HCT116 (cell line): Measurements from ENCODE around the gene RDH14. TPM values are rescaled to one million over a fixed set of nuclear protein-coding genes. Genes with fewer than 3 reads are reported as not detected.

Experiments
- ATAC-seq: fragments of 200-7000 bp; cut with Tn5 transposase; 2 replicates; pipeline ENCODE4 v1.9.1; 2020; ENCODE audit warnings: mild to moderate bottlenecking, moderate library complexity
- BruUV-seq: library from RNA; stranded (reverse); fragments of 400-500 nt; replicated peaks from 2 replicates; lab custom pipeline; 2021; lab: Mats Ljungman, UMichigan
- CTCF ChIA-PET: fragments of 300-600 bp; sonication (Branson Sonifier 250); formaldehyde crosslinking; loops from one replicate; lab custom pipeline; 2021; ENCODE audit warnings: antibody characterized with exemption; lab: Charles Lee
- POLR2A ChIA-PET: fragments of 300-600, 350-600 bp; sonication (Branson Sonifier 250); formaldehyde crosslinking; loops from one replicate; lab custom pipeline; 2021; ENCODE audit warnings: antibody characterized with exemption; lab: Charles Lee
- RAD21 ChIA-PET, 2 experiments: fragments of 300-600 bp; sonication (Branson Sonifier 250); formaldehyde crosslinking; loops; one replicate each; lab custom pipeline; 2023; ENCODE audit warnings: low total read pairs in 2 of 2; ENCODE audit not compliant: uncharacterized antibody in 2 of 2, unreplicated experiment in 2 of 2, low non-redundant PET in 1 of 2; lab: Charles Lee
- DNase-seq: peaks from one replicate; pipeline ENCODE4 v3.0.0-alpha.2; 2010; ENCODE audit warnings: low read depth, low spot score
- H2AFZ ChIP-seq: fragments of 200-600 bp; shearing (Covaris generic), sonication (generic); 2 replicates; pipeline ENCODE4 v1.6.1; 2017; ENCODE audit warnings: low read depth, mixed run types, mixed read lengths, antibody characterized with exemption, low read length; ENCODE audit not compliant: poor library complexity, severe bottlenecking
- H3K27ac ChIP-seq: 2 replicates; pipeline ENCODE4 v1.5.1; 2012; ENCODE audit warnings: low read depth, low read length
- H3K27me3 ChIP-seq: fragments of 200-600 bp; sonication (generic); 2 replicates; pipeline ENCODE4 v1.6.1; 2016; ENCODE audit warnings: mixed run types, low read length, mixed read lengths; ENCODE audit not compliant: insufficient read depth
- H3K36me3 ChIP-seq, 2 experiments: fragments of 200-500 bp in 1 of 2; fragments of 200-600 bp in 1 of 2; sonication (Bioruptor generic) in 1 of 2; sonication (generic) in 1 of 2; 2 replicates each; pipeline versions ENCODE4 v1.5.1 to v1.6.1; 2014 to 2016; ENCODE audit warnings: low read length in 2 of 2, inconsistent platforms in 1 of 2, mixed read lengths in 1 of 2, mixed run types in 1 of 2; ENCODE audit not compliant: insufficient read depth in 2 of 2, control insufficient read depth in 1 of 2
- H3K4me1 ChIP-seq, 2 experiments: fragments of 200-600 bp in 1 of 2; sonication (generic) in 1 of 2; 2 replicates each; pipeline versions ENCODE4 v1.5.1 to v1.6.1; 2012 to 2017; ENCODE audit warnings: low read length in 2 of 2, inconsistent platforms in 1 of 2, mild to moderate bottlenecking in 1 of 2, mixed read lengths in 1 of 2, mixed run types in 1 of 2, moderate library complexity in 1 of 2; ENCODE audit not compliant: insufficient read depth in 2 of 2, control insufficient read depth in 1 of 2
- H3K4me2 ChIP-seq: fragments of 200-600 bp; sonication (generic); 2 replicates; pipeline ENCODE4 v1.6.1; 2017; ENCODE audit warnings: mixed run types, low read length, mixed read lengths
- H3K4me3 ChIP-seq, 2 experiments: fragments of 200-600 bp in 1 of 2; sonication (generic) in 1 of 2; replicated peaks in 1 of 2; 2 replicates each; pipeline ENCODE4 v1.5.1; 2011 to 2016; ENCODE audit warnings: low read length in 2 of 2, control low read depth in 1 of 2, low read depth in 1 of 2, mild to moderate bottlenecking in 1 of 2, mixed read lengths in 1 of 2, mixed run types in 1 of 2
- H3K79me2 ChIP-seq: fragments of 200-600 bp; sonication (generic); 2 replicates; pipeline ENCODE4 v1.6.1; 2017; ENCODE audit warnings: mild to moderate bottlenecking, mixed run types, low read length, moderate library complexity, mixed read lengths; ENCODE audit not compliant: insufficient read depth
- H3K9ac ChIP-seq: fragments of 200-600 bp; sonication (generic); 2 replicates; pipeline ENCODE4 v1.6.1; 2016; ENCODE audit warnings: low read length, mixed read lengths
- H3K9me2 ChIP-seq: fragments of 200-600 bp; sonication (generic), shearing (Covaris generic); 2 replicates; pipeline ENCODE4 v1.6.1; 2017; ENCODE audit warnings: mixed run types, mild to moderate bottlenecking, moderate library complexity; ENCODE audit not compliant: insufficient read depth
- H3K9me3 ChIP-seq, 2 experiments: fragments of 200-500 bp in 1 of 2; fragments of 200-600 bp in 1 of 2; sonication (Bioruptor generic) in 1 of 2; sonication (generic) in 1 of 2; 2 replicates each; pipeline ENCODE4 v1.6.1; 2014 to 2017; ENCODE audit warnings: low read length in 2 of 2, mixed read lengths in 2 of 2, inconsistent platforms in 1 of 2, low read depth in 1 of 2, mild to moderate bottlenecking in 1 of 2, mixed run types in 1 of 2, moderate library complexity in 1 of 2; ENCODE audit not compliant: control insufficient read depth in 1 of 2, insufficient read depth in 1 of 2
- H4K20me1 ChIP-seq: fragments of 200-600 bp; sonication (generic), shearing (Covaris generic); 2 replicates; pipeline ENCODE4 v1.6.1; 2017; ENCODE audit warnings: mixed run types, mild to moderate bottlenecking, moderate library complexity; ENCODE audit not compliant: insufficient read depth
- ATF3 ChIP-seq: IDR thresholded peaks from 2 replicates; pipeline ENCODE4 v1.6.1; 2012
- CBX3 ChIP-seq: IDR thresholded peaks from 2 replicates; pipeline ENCODE4 v1.6.1; 2012; ENCODE audit warnings: low read depth
- CEBPB ChIP-seq: IDR thresholded peaks from 2 replicates; pipeline ENCODE4 v1.6.1; 2012; ENCODE audit warnings: low read depth
- CTCF ChIP-seq, 3 experiments: fragments of 200-600 bp in 1 of 3; sonication (generic) in 1 of 3; IDR thresholded peaks in 2 of 3; conservative IDR thresholded peaks in 1 of 3; 2 replicates each; pipeline ENCODE4 v1.5.1; 2012 to 2017; ENCODE audit warnings: low read depth in 2 of 3, low read length in 2 of 3, antibody characterized with exemption in 1 of 3, borderline replicate concordance in 1 of 3, control low read depth in 1 of 3, mild to moderate bottlenecking in 1 of 3, mixed read lengths in 1 of 3, mixed run types in 1 of 3, moderate library complexity in 1 of 3; ENCODE audit not compliant: insufficient read depth in 1 of 3
- EGR1 ChIP-seq: IDR thresholded peaks from 2 replicates; pipeline ENCODE4 v1.6.1; 2012; ENCODE audit warnings: low read depth
- EZH2phosphoT487 ChIP-seq: fragments of 200-600 bp; IDR thresholded peaks from 2 replicates; pipeline ENCODE4 v1.6.1; 2018; ENCODE audit warnings: antibody characterized with exemption, borderline replicate concordance
- FOSL1 ChIP-seq: IDR thresholded peaks from 2 replicates; pipeline ENCODE4 v1.6.1; 2012; ENCODE audit warnings: low read depth
- JUND ChIP-seq: IDR thresholded peaks from 2 replicates; pipeline ENCODE4 v1.6.1; 2012
- POLR2AphosphoS5 ChIP-seq: IDR thresholded peaks from 2 replicates; pipeline ENCODE4 v1.6.1; 2011; ENCODE audit warnings: mild to moderate bottlenecking, low read depth, low read length, moderate library complexity
- SIN3A ChIP-seq: IDR thresholded peaks from 2 replicates; pipeline ENCODE4 v1.6.1; 2012; ENCODE audit warnings: low read depth
- SP1 ChIP-seq: IDR thresholded peaks from 2 replicates; pipeline ENCODE4 v1.6.1; 2012; ENCODE audit warnings: low read depth
- TCF7L2 ChIP-seq: IDR thresholded peaks from 2 replicates; pipeline ENCODE4 v1.7.0; 2011; ENCODE audit warnings: borderline replicate concordance, inconsistent platforms; ENCODE audit not compliant: insufficient read depth, insufficient read length; ENCODE audit errors: extremely low read depth
- YY1 ChIP-seq: IDR thresholded peaks from 2 replicates; pipeline ENCODE4 v1.6.1; 2011; ENCODE audit warnings: low read length, low read depth, moderate library complexity, mild to moderate bottlenecking; ENCODE audit not compliant: insufficient replicate concordance; ENCODE audit errors: extremely low read depth
- ZFX ChIP-seq: fragments of 450-650 bp; IDR thresholded peaks from 2 replicates; pipeline ENCODE4 v1.6.1; 2017
- ZNF274 ChIP-seq: fragments of 200-500 bp; sonication (Bioruptor generic); IDR thresholded peaks from 2 replicates; pipeline ENCODE4 v1.6.1; 2014; ENCODE audit warnings: mild to moderate bottlenecking, low read depth, low read length, inconsistent platforms
- intact Hi-C: fragments of 100-400 bp; cut with micrococcal nuclease; formaldehyde crosslinking; loops from 2 replicates; pipeline ENCODE4 v1.10.0; 2022
- total RNA-seq: library from RNA; stranded (reverse); gene quantifications from one replicate; pipeline ENCODE4 v1.2.1, GENCODE V29; 2021; ENCODE audit not compliant: unreplicated experiment
- TF ChIP-seq, protein P1 (sequence below): IDR thresholded peaks from 2 replicates; pipeline ENCODE4 v1.6.1; 2011; ENCODE audit warnings: mild to moderate bottlenecking, low read length, moderate library complexity; ENCODE audit not compliant: insufficient replicate concordance; ENCODE audit errors: extremely low read depth
- TF ChIP-seq, protein P2 (sequence below): IDR thresholded peaks from 2 replicates; pipeline ENCODE4 v1.6.1; 2012
- TF ChIP-seq, protein P3 (sequence below): IDR thresholded peaks from 2 replicates; pipeline ENCODE4 v1.6.1; 2012; ENCODE audit warnings: low read depth

The RDH14 gene
- total RNA-seq, 1 experiment from 2014 or later: 15.5 TPM

DNA sequence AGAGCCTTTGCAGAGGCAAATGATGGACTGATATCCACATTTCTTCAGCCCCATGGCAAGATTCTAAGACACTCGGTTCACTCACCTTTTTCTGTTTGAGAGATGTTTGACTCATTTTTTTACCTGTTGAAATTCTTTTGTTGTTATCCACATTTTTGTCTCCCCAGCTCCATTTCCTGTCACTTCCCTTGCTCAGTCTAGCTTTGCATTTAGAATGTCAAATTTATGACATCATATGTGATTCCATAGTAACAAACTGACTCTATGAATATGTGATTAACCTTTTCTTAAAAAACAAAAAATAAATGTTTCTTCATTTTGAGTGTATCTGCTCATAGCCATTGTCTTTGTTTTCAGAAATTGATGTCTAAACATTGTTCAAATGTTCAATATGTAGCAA is 28.9 kb upstream of the RDH14 start, which contains the start of gene NT5C1B (continued):
- TF ChIP-seq ATF3 (no peak), TCF7L2 (no peak)

- H3K4me2 ChIP-seq: no peak overlapping the region
- BruUV-seq: no TSS peak
- ATAC-seq (no peak), DNase-seq (no peak)
- H3K9ac ChIP-seq: no peak overlapping the region
- H3K27me3 ChIP-seq: no peaks in the 10 kb centered on the region
- ChIA-PET POLR2A (no interaction called here), RAD21 (no interaction called here), CTCF (no interaction called here)
- no peaks in the 10 kb centered on the region for H4K20me1 ChIP-seq
- no peak overlapping the region for H2AFZ ChIP-seq
- no peak overlapping the region for H3K27ac ChIP-seq
- H3K4me1 ChIP-seq: no peaks in the 10 kb centered on the region
- no peaks in the 10 kb centered on the region for H3K79me2 ChIP-seq
- intact Hi-C loops: no loop called here
- H3K9me2 ChIP-seq: no peaks in the 10 kb centered on the region
- no peaks in the 10 kb centered on the region for H3K36me3 ChIP-seq
- H3K4me3 ChIP-seq: no peak overlapping the region
- no peaks in the 10 kb centered on the region for H3K9me3 ChIP-seq
- TF ChIP-seq CBX3 (no peak), SP1 (no peak), ZNF274 (no peak), YY1 (no peak), TCF7L2 (no peak), FOSL1 (no peak), JUND (no peak), EGR1 (no peak), POLR2AphosphoS5 (no peak), ZFX (no peak), EZH2phosphoT487 (no peak), CTCF (IDR thresholded peaks at IDR 0.05 in 2 of 3, conservative IDR thresholded peaks at IDR 0.05 in 1 of 3; ENCODE audit: borderline replicate concordance in 1 of 3, insufficient read depth in 1 of 3, low read depth in 2 of 3, low read length in 2 of 3) (no peak), CEBPB (no peak), ATF3 (no peak), SIN3A (no peak)
- TF ChIP-seq, protein P1, sequence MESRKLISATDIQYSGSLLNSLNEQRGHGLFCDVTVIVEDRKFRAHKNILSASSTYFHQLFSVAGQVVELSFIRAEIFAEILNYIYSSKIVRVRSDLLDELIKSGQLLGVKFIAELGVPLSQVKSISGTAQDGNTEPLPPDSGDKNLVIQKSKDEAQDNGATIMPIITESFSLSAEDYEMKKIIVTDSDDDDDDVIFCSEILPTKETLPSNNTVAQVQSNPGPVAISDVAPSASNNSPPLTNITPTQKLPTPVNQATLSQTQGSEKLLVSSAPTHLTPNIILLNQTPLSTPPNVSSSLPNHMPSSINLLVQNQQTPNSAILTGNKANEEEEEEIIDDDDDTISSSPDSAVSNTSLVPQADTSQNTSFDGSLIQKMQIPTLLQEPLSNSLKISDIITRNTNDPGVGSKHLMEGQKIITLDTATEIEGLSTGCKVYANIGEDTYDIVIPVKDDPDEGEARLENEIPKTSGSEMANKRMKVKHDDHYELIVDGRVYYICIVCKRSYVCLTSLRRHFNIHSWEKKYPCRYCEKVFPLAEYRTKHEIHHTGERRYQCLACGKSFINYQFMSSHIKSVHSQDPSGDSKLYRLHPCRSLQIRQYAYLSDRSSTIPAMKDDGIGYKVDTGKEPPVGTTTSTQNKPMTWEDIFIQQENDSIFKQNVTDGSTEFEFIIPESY: no peak
- TF ChIP-seq, protein P2, sequence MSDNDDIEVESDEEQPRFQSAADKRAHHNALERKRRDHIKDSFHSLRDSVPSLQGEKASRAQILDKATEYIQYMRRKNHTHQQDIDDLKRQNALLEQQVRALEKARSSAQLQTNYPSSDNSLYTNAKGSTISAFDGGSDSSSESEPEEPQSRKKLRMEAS: no peak
- TF ChIP-seq, protein P3, sequence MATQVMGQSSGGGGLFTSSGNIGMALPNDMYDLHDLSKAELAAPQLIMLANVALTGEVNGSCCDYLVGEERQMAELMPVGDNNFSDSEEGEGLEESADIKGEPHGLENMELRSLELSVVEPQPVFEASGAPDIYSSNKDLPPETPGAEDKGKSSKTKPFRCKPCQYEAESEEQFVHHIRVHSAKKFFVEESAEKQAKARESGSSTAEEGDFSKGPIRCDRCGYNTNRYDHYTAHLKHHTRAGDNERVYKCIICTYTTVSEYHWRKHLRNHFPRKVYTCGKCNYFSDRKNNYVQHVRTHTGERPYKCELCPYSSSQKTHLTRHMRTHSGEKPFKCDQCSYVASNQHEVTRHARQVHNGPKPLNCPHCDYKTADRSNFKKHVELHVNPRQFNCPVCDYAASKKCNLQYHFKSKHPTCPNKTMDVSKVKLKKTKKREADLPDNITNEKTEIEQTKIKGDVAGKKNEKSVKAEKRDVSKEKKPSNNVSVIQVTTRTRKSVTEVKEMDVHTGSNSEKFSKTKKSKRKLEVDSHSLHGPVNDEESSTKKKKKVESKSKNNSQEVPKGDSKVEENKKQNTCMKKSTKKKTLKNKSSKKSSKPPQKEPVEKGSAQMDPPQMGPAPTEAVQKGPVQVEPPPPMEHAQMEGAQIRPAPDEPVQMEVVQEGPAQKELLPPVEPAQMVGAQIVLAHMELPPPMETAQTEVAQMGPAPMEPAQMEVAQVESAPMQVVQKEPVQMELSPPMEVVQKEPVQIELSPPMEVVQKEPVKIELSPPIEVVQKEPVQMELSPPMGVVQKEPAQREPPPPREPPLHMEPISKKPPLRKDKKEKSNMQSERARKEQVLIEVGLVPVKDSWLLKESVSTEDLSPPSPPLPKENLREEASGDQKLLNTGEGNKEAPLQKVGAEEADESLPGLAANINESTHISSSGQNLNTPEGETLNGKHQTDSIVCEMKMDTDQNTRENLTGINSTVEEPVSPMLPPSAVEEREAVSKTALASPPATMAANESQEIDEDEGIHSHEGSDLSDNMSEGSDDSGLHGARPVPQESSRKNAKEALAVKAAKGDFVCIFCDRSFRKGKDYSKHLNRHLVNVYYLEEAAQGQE: no peak
These were observed 28.3 kb upstream of the RDH14 start for GRCh38 chr2:18588802-18589201.
